ENCODE data around the gene SNX8.

SNX8 gene

GRCh38 chr7:2259480-2259879, 54.8 kb downstream of the SNX8 start:
- no peak for DNase-seq

DNA sequence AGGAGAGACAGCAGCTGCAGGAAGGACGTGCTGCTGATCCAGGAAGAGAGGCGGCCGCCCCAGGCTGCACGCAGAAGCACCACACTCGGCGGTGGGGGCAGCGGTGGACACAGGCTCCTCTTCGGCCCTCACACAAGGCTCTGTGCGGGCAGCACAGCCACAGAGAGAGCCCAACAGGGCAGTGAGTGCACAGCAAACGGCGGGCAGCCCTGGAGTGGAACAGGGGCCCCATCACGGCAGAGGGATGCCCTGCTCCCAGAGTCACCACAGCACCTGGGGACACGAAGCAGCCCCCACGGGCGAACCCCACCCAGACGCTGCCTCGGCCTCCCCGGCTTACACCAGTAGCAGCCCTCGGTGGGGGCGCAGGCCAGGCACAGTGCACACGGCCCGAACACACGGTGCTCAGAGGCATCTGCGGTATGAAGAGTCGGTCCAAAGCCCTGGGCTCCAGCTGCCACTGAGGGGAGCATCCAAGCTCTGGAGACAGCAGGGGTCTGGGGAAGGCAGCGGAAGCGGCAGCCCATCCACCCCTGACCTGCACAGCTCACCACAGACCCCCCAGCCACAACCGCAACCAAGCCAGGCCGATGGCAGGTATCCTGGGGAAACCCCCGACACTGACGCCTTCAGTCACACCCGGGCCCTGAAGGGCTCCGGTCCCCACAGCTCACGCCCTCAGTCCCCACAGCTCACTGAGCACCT, 55.4 kb downstream of the SNX8 start:
- no peak for DNase-seq

DNA sequence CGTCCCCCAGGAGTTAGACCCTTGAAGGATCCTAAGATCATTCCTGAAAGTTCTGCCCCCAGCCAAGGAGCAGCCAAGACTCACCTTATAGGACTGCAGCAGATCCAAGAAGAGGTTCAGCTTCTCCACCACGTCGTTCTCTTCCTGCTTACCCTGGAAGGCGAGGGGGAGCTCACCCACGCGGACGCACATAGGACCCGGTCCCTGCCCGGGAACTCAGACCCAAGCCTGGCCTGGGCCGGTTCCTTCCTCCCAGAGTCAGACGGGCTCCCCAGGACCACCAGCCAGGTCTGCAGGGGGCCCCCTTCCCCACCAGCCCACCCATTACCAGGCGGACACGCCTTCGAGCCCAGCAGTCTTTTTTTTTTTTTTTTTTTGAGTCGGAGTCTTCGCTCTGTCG, 56.6 kb downstream of the SNX8 start:
- no peak for DNase-seq

DNA sequence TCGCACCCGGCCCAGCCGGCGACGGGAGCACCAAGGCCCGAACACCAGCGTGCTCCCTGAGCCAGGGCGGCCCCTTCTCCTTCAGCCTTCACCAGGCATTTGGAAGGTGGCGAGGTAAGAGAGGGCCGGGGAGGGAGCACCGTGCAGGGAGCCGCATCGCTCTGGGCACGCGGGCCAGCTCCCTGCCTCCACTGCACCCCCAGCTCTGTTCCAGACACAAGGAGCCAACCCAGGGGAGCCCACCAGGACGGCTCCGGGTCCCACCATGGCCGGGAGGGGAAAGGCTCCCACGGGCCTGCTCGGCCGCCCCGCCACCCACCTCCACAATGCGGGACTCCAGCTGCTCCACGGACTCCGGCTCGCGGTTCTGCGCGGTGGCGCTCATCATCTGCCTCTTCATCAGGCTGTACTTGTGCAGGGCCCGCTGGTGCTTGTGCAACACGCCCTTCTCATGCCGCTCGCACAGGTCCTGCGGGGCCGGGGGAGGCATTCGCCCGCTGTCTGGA, 57.1 kb downstream of the SNX8 start:
- no peak for DNase-seq

DNA sequence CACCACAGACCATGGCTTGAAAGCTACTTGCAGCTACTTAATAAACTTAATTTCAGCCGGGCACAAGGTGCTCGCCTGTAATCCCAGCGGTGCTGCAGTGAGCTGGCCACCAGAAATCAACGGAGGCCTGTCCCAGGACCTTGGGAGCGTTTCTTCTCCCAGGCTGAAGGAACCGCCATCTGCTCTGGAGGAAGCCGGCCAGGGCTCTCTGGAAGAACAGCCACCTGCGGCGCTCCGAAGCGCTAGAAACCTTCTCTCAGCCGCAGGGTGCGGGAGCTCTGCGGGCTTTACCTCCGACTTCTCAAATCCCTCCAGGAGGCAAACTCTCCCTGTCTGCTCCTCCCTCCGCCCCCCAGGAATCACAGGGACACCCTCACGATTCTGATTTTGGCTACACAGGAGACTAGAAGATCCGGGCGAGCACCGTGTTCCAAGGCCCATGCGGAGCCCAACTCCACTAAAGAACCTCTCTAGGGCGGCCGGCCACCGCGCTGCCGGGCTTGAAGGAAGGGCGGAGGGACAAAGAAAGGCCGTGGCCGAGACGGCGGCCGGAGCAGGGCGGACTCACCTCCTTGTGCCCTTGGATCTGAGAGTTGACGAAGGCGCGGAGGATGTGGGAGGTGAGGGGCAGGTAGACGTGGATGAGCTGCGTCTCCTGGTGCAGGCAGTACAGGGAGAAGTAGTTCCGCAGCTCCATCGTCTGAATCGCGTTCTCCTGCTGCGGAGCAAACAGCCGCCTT, 57.8 kb downstream of the SNX8 start:
- no peak for DNase-seq

DNA sequence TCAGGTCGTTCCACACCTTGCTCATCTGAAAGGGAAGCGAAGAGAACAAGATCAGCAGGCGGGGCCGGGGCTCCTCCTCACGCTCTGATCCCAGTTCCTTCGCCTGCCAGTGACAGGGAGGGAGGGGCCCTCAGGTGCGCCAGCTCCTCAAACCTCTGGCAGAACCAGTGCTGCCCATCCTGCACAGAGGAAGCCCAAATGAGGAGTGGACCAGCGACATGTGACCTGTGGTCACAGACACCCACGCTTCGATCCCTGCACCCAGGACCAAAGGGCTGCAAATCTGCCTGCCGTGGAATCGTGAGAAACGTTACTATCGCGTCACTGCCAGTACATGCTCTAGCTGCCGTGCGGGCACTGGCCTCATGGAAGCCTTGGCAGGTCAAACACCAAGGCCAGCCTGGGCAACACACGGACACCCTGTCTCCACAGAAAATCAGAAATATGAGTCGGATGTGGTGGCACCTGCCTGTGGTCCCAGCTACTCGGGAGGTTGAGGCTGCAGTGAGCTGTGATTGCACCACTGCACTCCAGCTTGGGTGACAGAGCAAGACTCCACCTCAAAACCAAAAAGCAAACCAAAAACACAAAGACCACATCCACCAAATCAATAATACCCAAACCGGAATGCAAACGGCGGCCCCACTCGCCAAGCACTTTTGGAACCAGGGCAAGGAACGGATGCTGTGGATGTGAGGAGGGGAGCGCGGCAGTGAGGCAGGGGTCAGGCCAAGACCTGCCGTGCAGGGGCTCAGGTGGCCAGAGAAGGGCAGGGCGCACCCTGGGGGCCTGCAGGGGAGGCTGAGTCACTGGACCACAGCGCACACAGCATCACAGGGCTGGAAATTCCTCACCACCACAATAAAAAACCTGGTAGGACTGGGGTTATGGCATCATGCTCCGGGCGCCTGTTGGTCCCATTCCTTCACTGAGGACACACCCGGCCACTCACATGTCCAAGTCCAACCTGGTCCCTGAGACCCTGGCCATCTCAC, 58.8 kb downstream of the SNX8 start:
- DNase-seq = no peak

DNA sequence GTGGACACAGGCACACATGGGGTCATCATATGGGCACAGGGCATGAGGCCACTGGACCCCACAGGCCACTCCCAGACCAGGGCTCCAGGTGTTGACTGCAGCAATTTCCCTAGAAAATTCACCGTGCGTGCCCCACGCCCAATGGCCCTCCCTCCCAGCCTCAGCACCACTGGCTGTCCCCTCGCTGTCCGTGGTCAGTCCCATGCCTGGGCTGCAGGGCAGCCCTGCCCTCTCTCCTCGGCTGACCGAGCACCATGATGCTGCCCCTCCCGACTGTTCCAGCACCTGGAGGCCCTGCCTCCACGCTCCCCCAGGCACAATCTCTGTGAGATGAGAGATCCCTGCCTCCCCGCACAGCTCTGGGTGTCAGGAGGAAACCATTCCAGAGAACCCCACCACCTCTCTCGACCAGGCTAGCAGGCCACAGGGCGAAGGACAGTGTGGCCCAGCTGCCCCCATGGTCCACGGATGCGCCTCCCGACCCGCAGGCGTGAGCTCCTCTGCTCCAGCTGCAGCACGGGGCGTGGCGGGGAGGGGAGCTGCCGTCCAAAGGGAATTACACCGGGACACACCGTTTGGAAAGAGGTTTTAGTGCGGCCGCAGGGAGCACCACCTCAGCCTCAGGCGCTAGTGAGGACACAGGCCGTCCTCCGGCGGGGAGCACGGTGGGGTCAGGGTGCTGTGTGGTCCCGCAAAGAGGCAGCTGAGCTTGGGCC, 59.7 kb downstream of the SNX8 start:
- no peak for DNase-seq

GRCh38 chr7:2253525-2254244, 60.6 kb downstream of the SNX8 start:
- DNase-seq = no peak

DNA sequence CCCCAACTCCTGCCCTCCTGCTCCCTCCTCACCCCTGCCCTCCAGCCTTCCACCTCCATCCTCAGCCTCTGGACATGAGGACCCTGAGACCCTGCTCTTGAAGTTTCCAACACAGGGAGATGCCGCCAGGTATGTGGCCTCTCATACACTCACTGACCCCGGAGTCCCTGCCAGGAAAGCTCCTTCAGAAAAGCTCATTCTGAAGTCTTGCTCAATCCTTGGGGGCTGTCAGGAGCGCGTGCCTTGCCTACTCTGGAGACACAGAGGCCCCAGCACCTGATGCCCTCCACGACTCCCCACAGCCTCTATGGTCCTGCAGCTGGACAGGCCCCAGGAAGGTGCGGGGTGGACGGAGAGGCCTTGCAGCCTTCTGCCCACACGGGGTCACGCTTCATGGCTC, 61.2 kb downstream of the SNX8 start:
- DNase-seq = no peak

DNA sequence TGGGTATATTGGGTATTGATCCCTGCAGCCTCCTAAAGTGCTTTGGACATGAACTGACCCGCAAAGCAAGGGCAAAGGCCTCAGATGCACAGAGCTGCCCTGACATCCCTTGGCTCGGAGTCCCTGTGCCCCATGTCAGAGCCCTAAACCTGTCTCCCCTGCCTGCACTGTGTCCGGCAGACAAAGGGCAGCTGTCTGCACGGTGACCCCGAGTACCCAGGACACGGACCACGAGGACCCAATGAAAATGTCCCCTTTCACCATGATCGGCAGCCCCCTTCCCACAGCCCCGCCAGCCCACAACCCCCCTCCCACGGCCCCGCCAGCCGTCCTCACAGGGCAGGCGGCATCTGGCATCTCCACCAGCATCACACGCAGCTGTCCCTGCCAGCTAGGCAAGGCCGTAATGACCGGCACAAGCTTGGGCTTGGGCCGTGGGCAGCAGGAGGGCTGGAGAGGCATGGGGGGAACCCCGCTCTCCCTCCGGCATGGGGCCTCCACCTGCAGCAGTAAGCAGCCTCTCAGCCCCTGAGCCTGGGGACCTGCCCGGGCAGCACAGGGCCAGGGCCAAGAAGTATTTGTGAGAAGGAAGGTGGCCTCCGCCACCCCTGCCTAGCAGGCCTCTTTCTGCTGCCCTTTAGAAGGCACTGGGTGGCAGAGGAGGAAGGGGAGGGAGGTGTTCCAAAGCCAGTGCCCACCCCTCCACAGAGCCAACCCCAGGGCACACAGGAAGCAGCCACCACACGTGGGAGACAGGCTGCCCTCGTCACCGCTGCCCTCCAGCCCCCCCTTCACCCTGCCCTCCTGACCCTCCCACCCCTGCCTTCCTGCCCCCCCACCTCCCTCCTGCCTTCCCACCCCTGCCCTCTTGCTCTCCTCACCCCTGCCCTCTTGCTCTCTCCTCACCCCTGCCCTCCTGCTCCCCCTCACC, 62.1 kb downstream of the SNX8 start:
- DNase-seq = peak; percentile 66

- peak; percentile 51 for DNase-seq
These were observed 62.9 kb downstream of the SNX8 start for GRCh38 chr7:2251381-2251780.

DNA sequence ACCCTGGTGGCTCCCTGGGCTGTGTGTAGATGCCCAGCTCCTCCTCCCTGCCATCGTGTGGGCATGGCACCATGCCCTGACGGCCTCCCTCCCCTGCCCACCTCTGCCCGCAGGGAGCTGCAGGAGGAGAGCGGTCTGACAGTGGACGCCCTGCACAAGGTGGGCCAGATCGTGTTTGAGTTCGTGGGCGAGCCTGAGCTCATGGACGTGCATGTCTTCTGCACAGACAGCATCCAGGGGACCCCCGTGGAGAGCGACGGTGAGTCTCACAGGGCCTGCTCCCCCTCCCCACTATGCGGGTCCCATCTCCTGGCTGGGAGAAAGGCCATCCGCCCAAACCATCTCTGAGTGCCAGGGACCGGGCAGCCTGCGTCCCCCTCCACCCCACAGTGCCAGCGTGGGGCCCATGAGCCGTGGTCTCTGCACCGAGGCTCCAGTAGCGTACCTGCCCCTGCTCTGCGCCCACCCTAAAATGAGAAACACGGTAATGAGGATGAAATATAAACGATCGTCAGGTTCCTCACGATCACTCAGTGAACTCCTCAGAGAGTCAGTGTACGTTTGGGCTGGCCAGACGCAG, 64.4 kb downstream of the SNX8 start:
- no peak for DNase-seq

DNA sequence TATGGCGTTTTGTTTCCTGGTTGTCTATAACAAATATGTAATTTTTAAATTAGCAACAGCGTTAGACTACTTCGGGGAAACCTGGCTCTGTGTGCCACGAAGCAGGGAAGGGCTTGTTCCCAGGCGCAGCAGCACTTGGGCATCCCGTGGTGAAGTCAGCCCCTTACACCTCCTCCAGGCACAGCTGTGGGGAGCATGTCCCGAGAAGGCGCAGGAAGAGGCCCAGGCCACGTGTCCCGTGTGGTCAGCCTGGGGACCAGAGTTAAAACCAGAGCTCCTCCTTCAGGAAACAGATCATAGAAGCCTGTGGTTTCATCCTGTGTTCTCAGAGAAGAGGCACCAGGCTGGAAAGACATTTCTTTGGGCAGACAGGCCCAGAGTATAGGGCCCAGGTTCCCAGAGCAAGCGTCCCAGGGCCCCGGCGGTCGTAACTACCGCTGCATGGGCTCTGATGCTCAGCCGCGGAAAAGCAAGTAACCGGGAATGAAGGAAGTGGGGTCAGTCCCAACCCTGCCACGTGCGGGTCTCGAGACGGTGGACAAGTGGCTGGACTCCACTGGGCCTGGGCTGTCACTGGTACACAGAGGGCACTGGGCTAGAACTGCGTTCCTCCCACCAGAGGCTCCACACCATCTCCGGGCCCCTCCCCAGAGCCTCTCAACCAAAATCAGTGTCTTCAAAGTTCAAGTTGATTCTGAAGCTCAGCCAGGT, 65.1 kb downstream of the SNX8 start:
- peak; percentile 88 for DNase-seq

DNA sequence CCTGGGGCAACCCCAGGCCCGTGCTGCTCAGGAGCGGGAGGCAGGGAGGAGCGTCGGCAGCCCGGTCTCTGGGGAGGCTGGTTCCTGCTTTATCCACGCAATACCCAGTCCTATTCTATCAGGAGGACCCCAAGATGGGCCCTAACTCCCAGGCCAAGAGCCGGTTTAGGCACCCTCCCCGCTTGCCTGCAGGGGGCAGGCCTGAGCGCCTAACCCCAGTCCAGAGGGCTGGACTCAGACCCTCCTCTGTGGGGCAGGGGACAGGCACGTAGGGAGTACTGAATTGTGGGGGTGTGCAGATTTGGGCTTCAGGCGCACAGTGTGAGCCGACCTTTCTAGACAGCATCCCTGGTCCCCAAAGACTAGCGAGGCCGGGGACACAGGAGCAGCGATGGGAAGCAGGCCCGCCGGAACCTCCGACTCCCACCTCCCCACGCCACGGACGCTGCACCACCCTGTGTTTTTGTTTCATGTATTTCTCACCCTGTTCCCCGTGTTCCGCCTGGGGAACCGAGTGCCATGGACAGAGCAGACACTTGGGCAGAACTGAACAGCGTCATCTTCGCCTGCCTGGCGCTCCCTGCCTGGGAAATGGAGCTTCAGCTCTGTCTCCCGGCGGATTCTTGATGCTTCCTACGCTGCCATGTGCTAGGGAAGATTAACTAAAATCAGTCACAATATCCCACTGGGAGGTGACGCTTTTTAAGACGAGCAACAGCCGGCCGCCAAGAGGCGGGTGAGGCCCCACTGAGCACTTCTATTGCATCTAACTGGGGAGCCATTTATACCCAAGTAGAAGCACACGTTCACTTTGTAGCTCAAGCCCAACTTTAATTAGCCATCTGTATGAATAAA, 66.9 kb downstream of the SNX8 start:
- no peak for DNase-seq

DNA sequence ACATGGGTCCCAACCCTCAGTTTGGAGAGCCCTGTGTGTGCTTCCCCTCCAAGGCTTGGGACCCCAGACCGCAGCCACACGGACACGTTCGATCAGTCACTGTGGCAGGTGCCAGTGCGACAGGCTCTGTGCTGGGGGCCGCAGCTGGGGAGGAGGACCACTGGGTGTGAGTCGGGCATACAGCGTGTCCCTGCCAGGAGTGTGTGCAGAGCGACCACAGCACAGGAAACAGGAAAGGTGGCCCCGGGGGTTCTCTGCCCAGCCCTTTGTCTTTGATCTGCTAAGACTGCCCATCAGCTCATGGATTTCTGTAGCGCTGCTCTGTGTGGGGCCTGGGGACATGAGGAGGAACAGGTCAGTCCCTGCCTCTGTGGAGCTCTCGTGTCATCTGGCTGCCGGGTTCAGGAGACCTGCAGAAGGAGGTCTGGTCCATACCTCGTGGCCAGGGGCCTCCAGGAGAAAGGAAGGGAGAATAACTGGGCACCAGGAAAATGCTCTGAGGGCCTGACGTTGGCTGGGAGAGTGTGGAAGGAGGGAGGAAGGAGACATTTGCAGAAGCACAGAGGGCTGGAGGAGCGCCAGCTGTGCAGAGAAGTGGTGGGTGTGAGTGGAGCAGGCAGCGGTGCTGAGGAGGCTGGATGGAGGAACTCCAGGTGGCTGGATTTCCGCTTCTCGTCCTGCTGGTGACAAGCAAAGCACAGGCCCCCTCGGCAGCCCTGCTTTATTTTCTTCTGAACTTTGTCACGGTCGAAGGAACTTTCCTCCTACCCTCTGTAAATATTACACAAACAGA, 68.2 kb downstream of the SNX8 start:
- peak; percentile 73 for DNase-seq

DNA sequence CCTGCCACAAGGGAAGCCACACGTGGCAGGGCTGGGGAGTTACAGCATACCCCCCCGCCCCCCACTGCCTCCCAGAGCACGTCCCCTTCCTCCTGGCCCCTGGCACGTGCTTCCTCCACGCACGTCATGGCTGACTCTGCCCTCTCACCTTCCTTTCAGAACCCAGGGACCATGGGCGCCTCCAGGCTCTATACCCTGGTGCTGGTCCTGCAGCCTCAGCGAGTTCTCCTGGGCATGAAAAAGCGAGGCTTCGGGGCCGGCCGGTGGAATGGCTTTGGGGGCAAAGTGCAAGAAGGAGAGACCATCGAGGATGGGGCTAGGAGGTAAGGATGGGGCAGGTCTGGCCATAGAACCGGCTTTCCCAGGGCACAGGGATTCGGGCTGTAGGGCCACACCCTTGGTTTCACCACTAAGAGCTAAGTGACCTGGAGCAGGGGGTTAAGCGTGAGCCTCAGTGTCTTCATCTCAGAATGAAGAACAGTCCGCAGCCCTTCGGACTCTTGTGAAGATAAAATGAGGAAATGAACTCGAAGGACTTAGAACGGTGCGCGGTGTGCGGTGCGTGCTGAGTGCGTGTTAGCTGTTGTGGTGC, 69.7 kb downstream of the SNX8 start:
- DNase-seq = no peak

GRCh38 chr7:2243458-2243857, 70.8 kb downstream of the SNX8 start:
- DNase-seq = peak; percentile 43

All from right hindlimb (tissue), 1 donor.